Thyroid gland (tissue), 4 donors: ENCODE results near the gene IMPA2.

Experiments
- CTCF ChIP-seq, 6 experiments: fragments of 200-600 bp in 3 of 6; fragments of 450-650 bp in 3 of 6; sonication (generic) in 3 of 6; IDR thresholded peaks; one replicate each; pipeline ENCODE4 v1.5.1; 2016 to 2019; ENCODE audit warnings: antibody characterized with exemption in 6 of 6, mild to moderate bottlenecking in 2 of 6, inconsistent platforms in 1 of 6, moderate library complexity in 1 of 6
- POLR2A ChIP-seq, 2 donors: fragments of 450-650 bp; IDR thresholded peaks; one replicate each; pipeline ENCODE4 v1.6.1; 2017; ENCODE audit warnings: antibody characterized with exemption in 2 of 2, mild to moderate bottlenecking in 2 of 2, moderate library complexity in 1 of 2

DNA sequence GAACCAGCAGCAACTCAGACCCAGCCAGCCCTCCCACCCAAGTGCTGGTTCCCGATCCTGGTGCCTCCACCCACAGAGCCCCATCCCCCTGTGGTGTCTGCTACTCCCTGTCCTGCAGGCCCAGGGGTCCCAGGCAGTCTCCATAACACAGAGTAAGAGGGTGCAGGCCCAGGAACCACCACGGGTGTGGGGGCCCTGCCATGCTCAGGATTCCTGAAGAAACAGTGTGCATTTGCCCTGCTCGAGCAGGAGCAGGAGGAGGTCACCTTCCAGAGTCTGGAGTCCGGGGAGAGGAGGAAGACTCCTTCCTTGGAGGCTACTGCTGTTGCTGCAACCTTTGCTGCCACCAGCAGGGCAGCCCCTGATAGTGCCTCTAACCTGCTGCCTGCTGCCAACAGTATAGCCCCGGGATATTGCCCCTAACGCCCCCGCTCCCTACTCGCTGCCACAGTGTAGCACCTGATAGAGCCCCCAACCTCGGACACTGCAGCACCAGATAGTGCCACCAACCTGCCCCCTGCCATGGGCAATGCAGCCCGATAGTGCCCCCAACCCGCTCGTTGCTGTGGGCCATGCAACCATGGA lies 65.5 kb downstream of the IMPA2 start:
- no peak for TF ChIP-seq POLR2A (IDR thresholded peaks at IDR 0.05)
- no peak for TF ChIP-seq CTCF (IDR thresholded peaks at IDR 0.05)
